GM10847 (cell line): ENCODE data around the gene LRPAP1.

Experiments used
- POLR2A ChIP-seq: IDR thresholded peaks from 2 replicates; pipeline ENCODE4 v1.6.1; 2011; ENCODE audit not compliant: insufficient read length; ENCODE audit errors: extremely low read depth

Gene LRPAP1

GRCh38 chr4:3491681-3492405, 40.4 kb downstream of the LRPAP1 start:
- TF ChIP-seq POLR2A = no peak

- TF ChIP-seq POLR2A = no peak
Observed at GRCh38 chr4:3489451-3489962, 42.7 kb downstream of the LRPAP1 start.

- TF ChIP-seq POLR2A = no peak
Observed at GRCh38 chr4:3488820-3489219, 43.4 kb downstream of the LRPAP1 start.

- no peak for TF ChIP-seq POLR2A
Observed at GRCh38 chr4:3487861-3488260, 44.4 kb downstream of the LRPAP1 start.

GRCh38 chr4:3486541-3487540, 45.4 kb downstream of the LRPAP1 start:
- TF ChIP-seq POLR2A = no peak

GRCh38 chr4:3485886-3486540, 46.2 kb downstream of the LRPAP1 start:
- no peak for TF ChIP-seq POLR2A

- no peak for TF ChIP-seq POLR2A
Observed at GRCh38 chr4:3485011-3485791, 47.0 kb downstream of the LRPAP1 start.

- no peak for TF ChIP-seq POLR2A
Observed at GRCh38 chr4:3484057-3484973, 47.9 kb downstream of the LRPAP1 start.

- TF ChIP-seq POLR2A = no peak
Observed at GRCh38 chr4:3483471-3483921, 48.7 kb downstream of the LRPAP1 start.

- TF ChIP-seq POLR2A = no peak
Observed at GRCh38 chr4:3482707-3483106, 49.5 kb downstream of the LRPAP1 start.

- TF ChIP-seq POLR2A = no peak
Observed at GRCh38 chr4:3481783-3482393, 50.3 kb downstream of the LRPAP1 start.

GRCh38 chr4:3481113-3481531, 51.1 kb downstream of the LRPAP1 start:
- no peak for TF ChIP-seq POLR2A

- no peak for TF ChIP-seq POLR2A
Observed at GRCh38 chr4:3480528-3481112, 51.6 kb downstream of the LRPAP1 start.
